GM18909 (cell line): ENCODE results near the gene ELMOD1.
A peak's percentile ranks its signal among the peaks of the same experiment; 100 is the strongest.
"Not testable (repeated sequence)": the region's sequence is repeated elsewhere in the genome, so short reads cannot be mapped to it uniquely, and the experiment has no call there.

ENCODE experiments used
- ATAC-seq: cut with Tn5 transposase; IDR thresholded peaks from one replicate; pipeline ENCODE4 v1.9.1; 2021; ENCODE audit warnings: mild to moderate bottlenecking; ENCODE audit not compliant: unreplicated experiment, poor library complexity

Gene ELMOD1

DNA sequence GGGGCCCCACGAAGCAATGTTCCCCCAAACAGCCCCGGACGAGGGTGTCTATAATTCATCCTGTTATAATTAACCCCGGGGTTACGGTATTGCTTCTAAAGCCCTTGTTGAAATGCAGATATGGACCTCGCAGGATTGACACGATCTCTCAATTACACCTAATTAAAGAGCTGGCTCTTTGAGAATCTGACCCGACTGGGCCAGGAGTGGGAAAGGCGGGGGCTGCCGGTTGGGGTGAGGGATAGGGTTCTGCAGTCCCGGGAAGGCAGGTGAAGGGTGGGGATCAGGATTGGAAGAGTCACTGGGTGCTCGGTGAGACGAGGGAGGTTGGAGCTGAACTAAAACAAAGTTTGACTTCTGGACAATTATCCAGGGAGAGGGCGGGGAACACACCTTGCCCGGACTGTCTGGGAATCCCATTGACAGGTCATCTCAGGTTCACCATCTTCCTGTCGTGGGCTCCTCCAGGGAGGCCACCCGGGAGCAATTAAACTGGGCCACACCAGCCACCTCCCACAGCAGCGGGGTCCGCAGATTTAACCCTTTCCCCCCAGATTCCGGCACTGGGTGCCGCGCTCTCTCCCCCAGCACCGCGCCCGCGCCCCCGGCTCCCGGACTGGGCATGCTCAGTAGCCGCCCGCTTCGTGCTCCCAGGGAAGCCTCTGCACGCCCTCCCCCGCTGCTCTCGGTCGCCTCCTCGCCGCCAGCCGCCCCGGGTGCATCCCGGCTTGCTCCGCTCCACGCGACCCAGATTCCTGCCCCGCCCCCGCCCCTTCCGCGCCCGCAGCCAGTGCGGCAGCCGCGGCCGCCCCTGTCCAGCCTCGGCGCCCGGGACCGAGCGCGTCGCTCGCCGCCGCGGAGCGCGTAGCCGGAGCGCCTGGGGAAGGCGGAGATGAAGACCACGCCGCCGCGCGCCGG, at the start of gene ELMOD1:
TSS of gene ELMOD1 (plus strand) at position 688 of the 918 bp plus-strand sequence. CDS start 27,043 bp downstream, outside the sequence.
- peak; percentile 58 for ATAC-seq

DNA sequence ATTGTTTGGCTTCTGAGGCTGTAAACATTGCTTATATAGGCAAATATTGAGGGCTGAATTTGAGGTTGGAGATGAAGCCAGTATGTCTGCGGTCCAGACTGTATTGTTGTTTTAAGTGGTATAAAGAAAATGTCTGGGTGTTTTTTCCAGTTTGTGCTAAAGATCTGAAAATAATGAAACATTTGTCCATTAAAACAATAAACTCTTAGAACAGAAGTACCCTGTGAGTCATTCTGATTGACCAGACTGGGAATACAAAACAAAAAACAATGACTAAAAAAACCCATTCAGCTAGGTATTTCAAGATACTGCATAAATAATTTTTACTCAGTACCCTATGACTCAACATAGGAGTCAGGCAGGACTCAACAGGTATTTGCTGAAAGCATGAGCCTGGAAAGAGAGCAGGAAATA, 45.8 kb upstream of the ELMOD1 start:
- ATAC-seq, result no peak

DNA sequence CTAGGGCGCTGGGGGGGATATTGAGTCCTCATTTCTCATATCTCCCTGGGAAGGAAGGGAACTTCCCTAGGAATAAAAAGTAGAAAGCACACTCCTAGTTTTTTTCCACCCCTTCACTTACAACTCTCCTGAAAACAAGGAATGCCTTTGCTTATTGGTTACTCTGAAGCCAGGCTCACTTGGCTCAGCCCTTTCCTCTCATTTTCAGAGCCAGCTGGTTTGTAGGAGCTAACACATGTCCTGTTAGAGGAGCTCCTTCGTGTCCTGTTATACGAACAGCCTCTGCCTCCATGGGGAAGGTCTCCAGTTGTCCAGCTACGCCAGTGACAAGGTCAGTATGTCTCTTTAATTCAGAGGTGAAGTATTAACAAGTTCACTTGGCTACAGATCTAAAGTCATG, 43.0 kb upstream of the ELMOD1 start:
- ATAC-seq, result no peak

DNA sequence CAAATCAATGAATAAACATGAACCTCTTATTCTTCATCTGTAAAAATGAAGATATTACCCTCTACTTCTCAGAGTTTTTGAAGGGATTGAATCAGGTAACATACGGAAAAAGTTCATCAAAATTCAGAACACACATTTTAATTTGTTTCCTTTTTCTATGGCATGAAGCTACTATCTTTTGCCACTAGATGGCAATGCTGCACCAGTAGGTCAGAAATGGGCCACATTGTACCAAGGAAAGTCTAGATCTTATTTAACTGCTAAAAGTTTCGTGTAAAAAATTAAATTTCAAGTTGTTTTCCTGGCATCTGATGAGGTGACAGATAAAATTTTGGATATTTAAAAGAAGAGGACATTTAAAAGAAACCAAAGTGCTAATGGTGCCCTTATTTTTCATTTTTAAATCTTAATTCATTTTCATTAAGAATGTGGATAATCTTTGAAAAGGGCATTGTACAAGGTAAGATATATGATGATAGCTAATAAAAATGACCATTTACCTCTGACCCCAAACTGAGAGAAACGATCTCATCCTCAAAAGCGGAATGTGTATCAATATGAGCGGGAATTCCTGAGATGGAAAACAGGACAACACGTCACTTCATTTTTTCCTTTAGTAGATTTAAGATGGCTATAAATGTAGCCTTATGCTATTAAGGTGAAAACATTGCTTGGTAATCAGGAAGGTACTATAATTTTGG, 41.5 kb upstream of the ELMOD1 start:
- ATAC-seq, result peak; percentile 62

DNA sequence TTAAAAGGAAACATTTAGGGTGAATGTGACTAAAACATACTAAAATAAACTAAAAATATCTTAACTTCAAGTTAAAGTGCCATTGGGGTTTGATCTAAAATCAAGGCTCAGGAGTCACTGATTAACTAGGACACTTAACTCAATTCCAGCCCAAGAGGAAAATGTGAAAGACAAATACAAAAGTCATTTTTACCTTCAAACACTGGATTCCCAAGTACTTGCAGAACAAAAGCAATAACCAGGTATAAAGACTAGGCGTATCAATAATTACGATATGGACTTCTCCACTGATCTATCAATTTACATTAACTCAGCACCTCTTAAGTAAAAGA, 41.0 kb upstream of the ELMOD1 start:
- no peak for ATAC-seq

DNA sequence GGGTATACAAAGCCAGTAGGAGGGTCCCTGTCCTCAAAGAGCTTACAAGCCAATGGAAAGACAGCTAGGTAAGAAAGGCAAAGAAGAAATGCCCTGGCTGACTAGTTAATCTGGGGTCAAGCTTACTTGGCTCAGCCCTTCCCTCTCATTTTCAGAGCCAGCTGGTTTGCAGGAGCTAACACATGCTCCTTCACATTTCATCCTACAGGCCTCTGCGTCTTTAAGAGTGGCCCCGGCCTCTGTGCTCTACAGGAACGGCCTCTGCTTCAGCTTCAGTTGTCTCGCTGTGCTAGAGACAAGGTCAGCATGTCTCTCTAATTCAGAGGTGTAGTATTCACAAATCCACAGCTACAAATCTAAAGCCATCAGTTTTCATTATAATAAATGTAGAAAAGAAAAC, 40.6 kb upstream of the ELMOD1 start:
- no peak for ATAC-seq

DNA sequence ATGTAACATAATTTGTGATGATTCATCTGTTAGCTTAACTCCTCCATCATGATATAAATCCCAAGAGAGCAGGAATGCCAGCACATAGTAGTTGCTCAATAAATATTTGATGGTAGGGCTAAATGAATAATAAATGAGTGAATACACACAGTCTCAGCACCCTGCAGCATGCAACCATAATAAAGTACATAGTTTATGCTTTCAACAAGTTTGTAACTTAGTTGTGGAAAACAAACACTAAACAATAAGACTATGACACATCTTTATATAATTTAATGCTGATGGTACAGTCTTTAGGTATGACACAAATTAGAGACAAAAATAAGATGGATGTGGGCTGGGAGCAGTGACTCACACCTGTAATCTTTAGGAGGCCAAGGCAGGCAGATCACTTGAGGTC, 29.3 kb upstream of the ELMOD1 start:
- no peak for ATAC-seq

DNA sequence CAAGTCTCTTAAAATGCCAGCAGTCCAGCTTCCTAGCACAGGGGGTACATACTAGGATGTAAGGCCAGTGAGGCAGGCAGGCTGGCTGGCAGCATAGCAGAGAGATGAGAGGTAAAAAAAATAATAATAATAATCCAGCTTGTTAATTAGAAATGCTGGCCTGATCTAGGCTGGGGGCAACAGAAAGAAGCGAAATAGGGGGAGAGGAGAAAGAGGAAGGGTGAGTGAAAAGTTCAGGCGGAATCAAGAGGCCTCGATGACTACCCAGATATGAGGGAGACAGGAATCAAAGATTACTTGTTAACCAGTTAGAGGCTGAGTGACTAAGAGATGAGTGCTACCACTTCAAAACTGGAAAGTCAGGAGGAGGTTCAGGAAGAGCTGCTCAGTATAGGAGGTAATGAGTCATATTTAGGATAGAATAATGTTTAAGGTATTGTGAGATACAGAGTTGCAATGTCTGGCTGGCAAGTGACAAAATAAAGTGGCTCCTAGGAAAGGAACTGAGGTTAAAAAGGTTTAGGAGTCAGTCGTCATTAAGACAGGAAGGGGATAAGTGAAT, 28.2 kb upstream of the ELMOD1 start:
- ATAC-seq, result no peak

DNA sequence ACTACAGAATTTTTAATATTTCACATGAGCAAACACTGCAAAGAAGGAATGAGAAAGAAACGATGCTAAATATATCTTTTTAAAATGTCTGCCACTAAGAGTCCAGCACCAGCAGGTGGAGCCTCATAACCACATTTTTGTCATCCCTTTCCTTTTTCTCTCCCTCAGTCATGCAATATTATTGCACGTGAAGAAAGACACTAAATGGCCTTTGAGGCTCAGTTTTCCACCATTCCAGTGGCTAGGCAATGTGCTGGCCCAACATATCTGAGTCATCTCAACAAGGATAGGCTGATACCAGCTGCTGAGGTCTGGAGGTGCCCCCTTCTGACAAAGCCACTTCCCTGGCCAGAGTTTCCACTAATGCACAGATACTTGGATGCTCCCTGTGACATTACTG, 27.2 kb upstream of the ELMOD1 start:
- ATAC-seq, result peak; percentile 31

DNA sequence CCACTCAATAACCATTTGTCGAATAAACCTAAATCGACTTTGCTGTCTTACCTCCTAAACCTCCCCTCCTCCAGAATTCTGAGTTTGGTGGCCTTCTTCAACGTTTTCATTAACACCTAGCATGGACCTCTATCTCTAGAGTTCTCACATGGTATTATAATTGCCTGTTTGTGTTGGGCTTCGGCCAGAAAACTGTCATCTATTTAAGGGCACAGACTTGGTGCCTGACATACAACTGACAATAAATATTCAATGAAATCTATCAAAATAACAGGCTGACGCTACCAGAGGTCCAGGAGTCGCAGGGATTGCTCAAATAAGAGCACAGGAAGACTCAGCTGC, 26.1 kb upstream of the ELMOD1 start:
- peak; percentile 9 for ATAC-seq

DNA sequence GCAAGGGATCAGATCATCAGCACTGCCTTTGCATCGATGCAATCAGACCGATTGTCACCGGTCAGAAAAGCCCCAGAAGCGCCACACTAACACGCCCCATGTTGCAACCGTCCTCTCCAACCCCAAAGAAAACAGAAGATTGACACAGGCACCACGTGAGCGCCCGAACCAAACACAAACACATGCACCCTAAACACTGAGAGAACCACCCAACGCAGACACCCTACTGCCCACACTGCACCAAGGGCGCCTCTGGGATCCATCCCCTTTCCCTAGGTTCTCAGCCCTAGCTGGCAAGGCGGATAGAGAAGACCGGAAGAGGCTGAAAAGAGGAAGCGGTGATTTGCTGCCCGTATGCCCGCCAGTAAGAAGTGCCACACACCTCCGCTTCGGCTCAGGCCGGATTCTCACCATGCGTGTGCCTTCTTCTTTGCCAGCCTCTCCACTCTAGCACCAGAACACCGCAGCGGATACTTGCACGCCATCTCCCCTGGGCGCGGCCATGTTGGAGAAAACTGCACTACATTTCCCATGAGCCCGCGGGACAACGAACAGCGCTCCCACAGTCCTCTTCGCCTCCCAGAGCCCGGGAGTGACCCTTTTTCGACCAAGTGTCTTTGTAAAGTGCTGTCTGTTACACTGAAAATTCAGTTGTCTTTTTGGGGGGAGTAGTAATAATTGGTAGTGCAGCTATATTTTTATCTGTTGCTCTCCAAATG, 25.6 kb upstream of the ELMOD1 start, which contains the start of gene ALKBH8:
TSS of gene ALKBH8 (minus strand) at position 517 of the 719 bp plus-strand sequence. CDS start 4,842 bp downstream, outside the sequence.
- ATAC-seq, result peak; percentile 86

DNA sequence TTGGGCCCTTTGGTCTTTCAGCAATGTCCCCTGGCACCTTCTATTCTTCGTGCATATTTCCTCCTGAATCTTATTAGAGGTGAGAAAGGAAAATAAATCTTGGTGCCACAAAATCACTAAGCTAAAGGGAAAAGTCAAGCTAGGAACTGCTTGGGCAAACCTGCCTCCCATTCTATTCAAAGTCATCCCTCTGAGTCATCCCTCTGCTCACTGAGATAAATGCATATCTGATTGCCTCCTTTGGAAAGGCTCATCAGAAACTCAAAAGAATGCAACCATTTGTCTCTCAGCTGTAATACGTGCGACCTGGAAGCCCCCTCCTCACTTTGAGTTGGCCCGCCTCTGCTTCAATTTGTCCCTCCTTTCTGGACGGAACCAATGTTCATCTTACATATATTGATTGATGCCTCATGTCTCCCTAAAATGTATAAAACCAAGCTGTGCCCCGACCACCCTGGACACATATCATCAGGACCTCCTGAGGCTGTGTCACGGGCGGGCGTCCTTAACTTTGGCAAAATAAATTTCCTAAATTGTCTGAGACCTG, 24.9 kb upstream of the ELMOD1 start:
- peak; percentile 0 for ATAC-seq

DNA sequence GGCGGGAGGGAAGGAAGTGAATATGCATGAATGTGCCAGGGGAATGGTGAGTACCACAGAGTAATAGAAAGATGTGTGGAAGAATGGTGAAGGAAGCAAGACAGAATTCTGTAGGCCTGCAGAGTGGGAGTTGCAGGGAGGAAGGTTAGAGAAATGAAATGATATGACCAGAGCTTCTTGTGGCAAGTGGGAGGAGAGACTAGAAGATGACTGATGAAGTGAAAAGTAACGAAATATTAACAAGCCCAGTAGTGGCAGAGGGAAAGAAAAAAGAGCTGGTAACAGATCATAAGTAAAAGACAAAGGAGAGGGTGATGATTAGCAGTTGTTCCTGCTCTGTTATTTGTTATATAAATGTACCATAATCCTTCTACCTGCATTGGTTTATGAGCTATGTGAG, 24.4 kb upstream of the ELMOD1 start:
- ATAC-seq, result no peak

DNA sequence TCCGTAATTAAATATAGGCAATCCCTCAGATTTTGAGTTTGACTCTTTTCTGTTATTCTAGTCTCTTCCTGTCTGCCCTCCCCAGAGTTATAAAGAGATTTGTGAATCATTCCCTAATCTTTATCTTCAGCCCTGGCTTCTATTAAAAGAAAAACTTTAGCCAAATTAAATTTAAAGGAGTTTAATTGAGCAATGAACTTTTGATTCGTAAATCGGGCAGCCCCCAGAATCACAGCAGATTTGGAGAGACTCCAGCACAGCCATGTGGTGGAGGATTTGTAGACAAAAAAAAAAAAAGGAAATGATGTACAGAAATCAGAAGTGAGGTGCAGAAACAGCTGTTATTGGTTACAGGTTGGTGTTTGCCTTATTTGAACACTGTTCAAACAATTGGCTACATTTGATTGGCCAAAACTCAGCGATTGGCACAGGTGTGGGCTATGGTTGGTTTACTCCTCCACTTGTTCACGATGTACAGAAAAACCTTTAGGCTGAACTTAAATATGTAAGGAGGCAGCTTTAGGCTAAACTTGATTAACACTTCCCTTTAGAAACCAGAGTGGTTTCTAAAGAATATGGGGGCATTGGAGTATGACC, 23.1 kb upstream of the ELMOD1 start:
- ATAC-seq, result no peak

DNA sequence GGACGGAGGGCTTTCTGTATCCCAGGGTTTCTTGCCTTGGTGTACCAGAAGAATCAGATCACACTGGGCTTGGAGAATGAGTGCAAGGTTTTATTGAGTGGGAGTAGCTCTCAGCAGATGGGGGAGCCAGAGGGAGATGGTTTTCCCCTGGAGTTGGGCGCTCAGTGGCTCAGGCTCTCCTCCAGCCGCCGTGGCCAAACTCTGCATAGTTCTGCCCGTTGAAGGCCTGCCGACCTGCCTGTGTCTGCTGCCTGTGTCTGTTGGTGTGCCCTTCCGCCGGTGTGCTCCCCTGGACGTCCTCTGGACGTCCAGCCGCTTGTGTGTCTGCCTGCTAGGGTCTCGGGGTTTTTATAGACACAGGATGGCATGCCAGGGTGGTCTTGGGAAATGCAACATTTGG, 20.9 kb upstream of the ELMOD1 start:
- ATAC-seq, result no peak

DNA sequence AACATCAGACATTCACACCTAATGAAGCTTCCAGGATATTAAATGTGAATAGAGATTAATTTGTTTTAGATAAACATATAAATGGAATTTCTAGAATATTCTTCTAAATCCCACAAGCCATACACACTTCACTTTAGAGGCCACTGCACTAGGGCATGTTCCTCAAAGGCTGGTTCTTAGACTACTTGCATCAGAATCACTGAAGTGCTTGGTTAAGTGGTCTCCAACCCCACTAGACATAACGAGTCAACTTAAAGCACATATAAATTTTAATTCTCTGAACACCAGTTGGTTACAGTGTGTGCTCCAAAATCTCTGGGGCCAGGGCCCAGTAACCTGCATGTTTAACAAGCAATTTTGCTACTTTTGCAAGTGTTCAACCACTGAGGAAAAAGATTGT, 17.5 kb upstream of the ELMOD1 start:
- ATAC-seq, result no peak

DNA sequence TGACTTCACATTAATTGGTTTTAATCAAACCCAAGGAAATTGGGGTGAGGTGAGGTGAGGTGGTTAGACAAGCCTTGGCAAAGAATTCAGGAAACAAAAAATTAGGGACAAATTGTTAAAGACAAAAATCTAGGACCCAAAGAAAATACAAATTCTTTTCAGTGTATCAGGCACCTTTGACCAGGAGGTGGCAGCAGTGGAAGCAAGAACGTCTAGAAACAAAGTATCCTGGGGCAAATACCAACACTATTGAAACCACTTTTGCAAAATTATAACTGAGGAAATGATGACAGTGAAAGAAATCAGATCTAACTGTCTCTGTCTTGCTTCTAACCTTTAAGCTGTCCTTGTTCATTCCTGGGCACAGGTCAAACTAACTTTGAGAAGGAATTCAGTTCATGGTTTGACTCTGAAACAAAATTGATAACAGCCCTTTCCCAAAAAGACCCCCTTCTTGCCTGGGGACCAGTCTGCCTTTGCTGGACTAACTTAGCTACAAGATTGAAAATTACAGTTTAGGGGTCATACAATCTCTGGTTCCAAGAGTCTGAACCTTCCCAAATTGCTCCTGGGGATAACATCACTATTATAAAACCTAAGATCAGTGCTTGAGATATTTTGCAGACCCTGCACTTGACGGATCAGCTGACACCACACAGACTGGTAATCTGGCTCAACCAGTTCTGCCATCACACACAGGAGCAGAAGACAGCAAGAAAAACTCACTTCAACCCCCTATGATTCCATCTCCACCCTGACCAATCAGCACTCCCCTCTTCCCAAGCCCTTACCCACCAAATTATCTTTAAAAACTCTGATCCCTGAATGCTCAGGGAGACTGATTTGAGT, 14.2 kb upstream of the ELMOD1 start:
- not testable (repeated sequence) for ATAC-seq

DNA sequence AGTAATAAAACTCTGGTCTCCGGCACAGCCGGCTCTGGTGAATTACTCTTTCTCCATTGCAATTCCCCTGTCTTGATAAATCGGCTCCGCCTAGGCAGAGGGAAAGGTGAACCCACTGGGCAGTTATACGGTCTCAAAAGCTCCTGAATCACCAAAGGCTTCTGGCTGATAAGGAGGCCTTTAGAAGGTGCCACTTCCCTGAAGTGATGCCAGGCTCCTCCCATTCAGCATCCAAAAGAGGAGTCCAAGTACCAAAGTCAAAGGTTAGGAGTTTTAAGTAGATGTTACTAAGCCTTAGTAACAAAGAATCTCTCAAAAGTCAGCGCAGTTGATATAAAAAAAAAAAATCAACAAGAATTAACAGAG, 13.6 kb upstream of the ELMOD1 start:
- no peak for ATAC-seq

DNA sequence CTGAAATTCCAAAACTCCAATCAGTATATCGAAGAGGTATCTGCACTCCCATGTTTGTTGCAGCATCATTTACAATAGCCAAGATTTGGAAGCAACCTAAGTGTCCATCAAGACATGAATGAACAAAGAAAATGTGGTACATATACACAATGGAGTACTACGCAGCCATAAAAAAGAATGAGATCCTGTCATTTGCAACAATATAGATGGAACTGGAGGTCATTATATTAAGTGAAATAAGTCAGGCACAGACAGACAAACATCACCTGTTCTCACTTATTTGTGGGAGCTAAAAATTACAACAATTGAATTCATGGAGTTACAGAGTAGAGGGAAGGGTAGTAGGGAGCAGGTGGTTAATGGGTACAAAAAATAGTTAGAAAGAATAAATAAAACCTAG, 11.8 kb upstream of the ELMOD1 start:
- ATAC-seq, result not testable (repeated sequence)
